PC-9 (cell line): Measurements from ENCODE around the gene ADAMTSL3.

Source experiments
- EZH2 ChIP-seq: fragments of 200-600 bp; sonication (generic); IDR thresholded peaks from 2 replicates; pipeline ENCODE4 v1.8.0; 2017; ENCODE audit warnings: antibody characterized with exemption, low read depth
- TF ChIP-seq, protein P1 (sequence below): fragments of 200-600 bp; sonication (generic); conservative IDR thresholded peaks from 2 replicates; pipeline ENCODE4 v1.6.1; 2017; ENCODE audit warnings: mixed run types, antibody characterized with exemption, mild to moderate bottlenecking, moderate library complexity

DNA sequence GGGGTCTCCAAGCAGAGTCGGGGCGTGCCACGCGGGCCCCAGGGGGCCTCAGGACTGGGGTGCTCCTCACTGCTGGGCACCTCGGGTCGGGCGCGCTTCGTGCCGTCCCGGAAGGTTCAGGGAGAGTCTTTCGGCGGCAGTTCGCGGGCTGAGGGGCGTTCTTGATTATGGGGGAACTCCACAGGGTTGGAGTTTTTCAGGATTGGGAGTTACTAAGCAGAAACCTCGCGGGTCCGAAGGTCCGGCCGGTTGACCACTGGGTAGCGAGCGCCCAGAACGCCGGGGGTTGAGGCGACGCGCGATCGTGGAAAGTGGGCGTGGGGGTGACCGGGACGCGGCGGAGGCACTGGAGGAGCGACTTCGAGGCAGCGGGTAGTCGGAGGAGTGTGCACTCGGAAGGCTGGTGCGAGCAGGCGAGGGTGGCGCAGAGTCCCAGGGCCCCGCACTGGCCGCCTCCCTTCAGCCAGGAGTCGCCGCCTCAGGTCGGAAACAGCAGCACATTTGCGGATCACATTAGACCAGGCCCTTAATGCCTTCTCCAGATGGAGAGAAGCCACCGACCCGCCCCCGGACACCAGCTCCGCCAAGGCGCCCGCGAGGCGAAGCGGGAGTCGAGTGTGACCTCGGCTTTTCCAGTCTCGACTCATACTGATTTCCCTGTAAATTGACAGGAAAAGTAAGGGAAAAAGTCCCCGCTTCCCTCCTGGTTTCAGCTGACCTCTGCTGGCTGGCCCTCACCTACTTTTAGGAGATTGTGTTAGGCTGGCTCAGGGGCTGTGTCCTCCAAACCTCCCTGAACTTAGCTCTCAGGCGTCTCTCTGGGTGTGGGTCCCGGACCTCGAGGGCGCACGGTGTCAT, 685 bp downstream of the ADAMTSL3 start:
- TF ChIP-seq, protein P1, sequence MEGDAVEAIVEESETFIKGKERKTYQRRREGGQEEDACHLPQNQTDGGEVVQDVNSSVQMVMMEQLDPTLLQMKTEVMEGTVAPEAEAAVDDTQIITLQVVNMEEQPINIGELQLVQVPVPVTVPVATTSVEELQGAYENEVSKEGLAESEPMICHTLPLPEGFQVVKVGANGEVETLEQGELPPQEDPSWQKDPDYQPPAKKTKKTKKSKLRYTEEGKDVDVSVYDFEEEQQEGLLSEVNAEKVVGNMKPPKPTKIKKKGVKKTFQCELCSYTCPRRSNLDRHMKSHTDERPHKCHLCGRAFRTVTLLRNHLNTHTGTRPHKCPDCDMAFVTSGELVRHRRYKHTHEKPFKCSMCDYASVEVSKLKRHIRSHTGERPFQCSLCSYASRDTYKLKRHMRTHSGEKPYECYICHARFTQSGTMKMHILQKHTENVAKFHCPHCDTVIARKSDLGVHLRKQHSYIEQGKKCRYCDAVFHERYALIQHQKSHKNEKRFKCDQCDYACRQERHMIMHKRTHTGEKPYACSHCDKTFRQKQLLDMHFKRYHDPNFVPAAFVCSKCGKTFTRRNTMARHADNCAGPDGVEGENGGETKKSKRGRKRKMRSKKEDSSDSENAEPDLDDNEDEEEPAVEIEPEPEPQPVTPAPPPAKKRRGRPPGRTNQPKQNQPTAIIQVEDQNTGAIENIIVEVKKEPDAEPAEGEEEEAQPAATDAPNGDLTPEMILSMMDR: no peak
- no peak for TF ChIP-seq EZH2
